GM12874 (cell line): ENCODE results near the gene SLC6A18.

Experiments used
- CTCF ChIP-seq: IDR thresholded peaks from 2 replicates; pipeline ENCODE4 v1.5.1; 2011; ENCODE audit warnings: low read depth, mild to moderate bottlenecking, control low read depth, low read length, moderate library complexity; ENCODE audit not compliant: insufficient read depth

SLC6A18 gene

GRCh38 chr5:1189269-1189668 is 35.9 kb upstream of the SLC6A18 start:
- TF ChIP-seq CTCF, result no peak

GRCh38 chr5:1190278-1190677 is 34.9 kb upstream of the SLC6A18 start:
- TF ChIP-seq CTCF, result no peak

GRCh38 chr5:1190837-1191239 is 34.3 kb upstream of the SLC6A18 start:
- no peak for TF ChIP-seq CTCF

- no peak for TF ChIP-seq CTCF
Observed at GRCh38 chr5:1192971-1193590, 32.1 kb upstream of the SLC6A18 start.

GRCh38 chr5:1193591-1193985 is 31.6 kb upstream of the SLC6A18 start:
- no peak for TF ChIP-seq CTCF

- TF ChIP-seq CTCF, result no peak
Observed at GRCh38 chr5:1194378-1194777, 30.8 kb upstream of the SLC6A18 start.

GRCh38 chr5:1195439-1195838 is 29.7 kb upstream of the SLC6A18 start:
- no peak for TF ChIP-seq CTCF
